Thyroid gland (tissue), 4 donors: ENCODE measurements around the gene HELB.

Experiments
- CTCF ChIP-seq, 6 experiments: fragments of 200-600 bp in 3 of 6; fragments of 450-650 bp in 3 of 6; sonication (generic) in 3 of 6; IDR thresholded peaks; one replicate each; pipeline ENCODE4 v1.5.1; 2016 to 2019; ENCODE audit warnings: antibody characterized with exemption in 6 of 6, mild to moderate bottlenecking in 2 of 6, inconsistent platforms in 1 of 6, moderate library complexity in 1 of 6
- POLR2A ChIP-seq, 2 donors: fragments of 450-650 bp; IDR thresholded peaks; one replicate each; pipeline ENCODE4 v1.6.1; 2017; ENCODE audit warnings: antibody characterized with exemption in 2 of 2, mild to moderate bottlenecking in 2 of 2, moderate library complexity in 1 of 2

GRCh38 chr12:66314278-66314677 lies 12.0 kb downstream of the HELB start:
- TF ChIP-seq CTCF (IDR thresholded peaks at IDR 0.05) (no peak), POLR2A (IDR thresholded peaks at IDR 0.05) (no peak)
